Panc1 (cell line): ENCODE data around the gene POLQ.
A peak's percentile ranks its signal among the peaks of the same experiment; 100 is the strongest.

ENCODE experiments used
- TF ChIP-seq, protein P1 (sequence below): fragments of 450-650 bp; IDR thresholded peaks from 2 replicates; pipeline ENCODE4 v1.5.1; 2017; ENCODE audit warnings: mild to moderate bottlenecking
- TF ChIP-seq, protein P2 (sequence below), 2 experiments: IDR thresholded peaks; 2 replicates each; pipeline ENCODE4 v1.6.1; 2011 to 2012; ENCODE audit warnings: low read depth in 2 of 2, control low read depth in 1 of 2, low read length in 1 of 2, mild to moderate bottlenecking in 1 of 2, moderate library complexity in 1 of 2; ENCODE audit not compliant: insufficient read depth in 1 of 2

DNA sequence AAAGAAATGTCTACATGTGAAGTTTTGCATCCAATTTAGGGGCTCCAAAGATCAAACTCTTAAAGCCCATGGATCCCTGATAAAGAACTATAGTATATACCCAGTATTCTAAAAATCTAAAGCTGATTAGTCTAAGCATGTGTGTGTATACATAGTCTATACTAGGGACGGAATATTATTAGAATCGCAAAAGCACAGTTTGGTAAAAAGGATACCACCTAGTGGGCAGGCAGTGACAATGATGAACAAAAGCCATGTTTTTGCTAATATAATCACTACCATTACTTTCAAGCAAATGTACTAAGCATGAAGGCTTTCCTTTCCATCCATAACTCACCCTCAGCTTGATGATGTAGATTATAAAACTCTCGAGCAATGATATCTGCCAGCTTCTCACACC is 16.5 kb downstream of the POLQ start:
- TF ChIP-seq, protein P1, sequence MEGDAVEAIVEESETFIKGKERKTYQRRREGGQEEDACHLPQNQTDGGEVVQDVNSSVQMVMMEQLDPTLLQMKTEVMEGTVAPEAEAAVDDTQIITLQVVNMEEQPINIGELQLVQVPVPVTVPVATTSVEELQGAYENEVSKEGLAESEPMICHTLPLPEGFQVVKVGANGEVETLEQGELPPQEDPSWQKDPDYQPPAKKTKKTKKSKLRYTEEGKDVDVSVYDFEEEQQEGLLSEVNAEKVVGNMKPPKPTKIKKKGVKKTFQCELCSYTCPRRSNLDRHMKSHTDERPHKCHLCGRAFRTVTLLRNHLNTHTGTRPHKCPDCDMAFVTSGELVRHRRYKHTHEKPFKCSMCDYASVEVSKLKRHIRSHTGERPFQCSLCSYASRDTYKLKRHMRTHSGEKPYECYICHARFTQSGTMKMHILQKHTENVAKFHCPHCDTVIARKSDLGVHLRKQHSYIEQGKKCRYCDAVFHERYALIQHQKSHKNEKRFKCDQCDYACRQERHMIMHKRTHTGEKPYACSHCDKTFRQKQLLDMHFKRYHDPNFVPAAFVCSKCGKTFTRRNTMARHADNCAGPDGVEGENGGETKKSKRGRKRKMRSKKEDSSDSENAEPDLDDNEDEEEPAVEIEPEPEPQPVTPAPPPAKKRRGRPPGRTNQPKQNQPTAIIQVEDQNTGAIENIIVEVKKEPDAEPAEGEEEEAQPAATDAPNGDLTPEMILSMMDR = peak; percentile 50; the same call in 1 of the 2 replicates
- TF ChIP-seq, protein P2, sequence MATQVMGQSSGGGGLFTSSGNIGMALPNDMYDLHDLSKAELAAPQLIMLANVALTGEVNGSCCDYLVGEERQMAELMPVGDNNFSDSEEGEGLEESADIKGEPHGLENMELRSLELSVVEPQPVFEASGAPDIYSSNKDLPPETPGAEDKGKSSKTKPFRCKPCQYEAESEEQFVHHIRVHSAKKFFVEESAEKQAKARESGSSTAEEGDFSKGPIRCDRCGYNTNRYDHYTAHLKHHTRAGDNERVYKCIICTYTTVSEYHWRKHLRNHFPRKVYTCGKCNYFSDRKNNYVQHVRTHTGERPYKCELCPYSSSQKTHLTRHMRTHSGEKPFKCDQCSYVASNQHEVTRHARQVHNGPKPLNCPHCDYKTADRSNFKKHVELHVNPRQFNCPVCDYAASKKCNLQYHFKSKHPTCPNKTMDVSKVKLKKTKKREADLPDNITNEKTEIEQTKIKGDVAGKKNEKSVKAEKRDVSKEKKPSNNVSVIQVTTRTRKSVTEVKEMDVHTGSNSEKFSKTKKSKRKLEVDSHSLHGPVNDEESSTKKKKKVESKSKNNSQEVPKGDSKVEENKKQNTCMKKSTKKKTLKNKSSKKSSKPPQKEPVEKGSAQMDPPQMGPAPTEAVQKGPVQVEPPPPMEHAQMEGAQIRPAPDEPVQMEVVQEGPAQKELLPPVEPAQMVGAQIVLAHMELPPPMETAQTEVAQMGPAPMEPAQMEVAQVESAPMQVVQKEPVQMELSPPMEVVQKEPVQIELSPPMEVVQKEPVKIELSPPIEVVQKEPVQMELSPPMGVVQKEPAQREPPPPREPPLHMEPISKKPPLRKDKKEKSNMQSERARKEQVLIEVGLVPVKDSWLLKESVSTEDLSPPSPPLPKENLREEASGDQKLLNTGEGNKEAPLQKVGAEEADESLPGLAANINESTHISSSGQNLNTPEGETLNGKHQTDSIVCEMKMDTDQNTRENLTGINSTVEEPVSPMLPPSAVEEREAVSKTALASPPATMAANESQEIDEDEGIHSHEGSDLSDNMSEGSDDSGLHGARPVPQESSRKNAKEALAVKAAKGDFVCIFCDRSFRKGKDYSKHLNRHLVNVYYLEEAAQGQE (IDR thresholded peaks at IDR 0.05; ENCODE audit: insufficient read depth in 1 of 2, low read depth in 2 of 2, low read length in 1 of 2) = no peak
